Measurements from ENCODE around the gene NFIB.

GRCh38 chr9:14273696-14274121 lies 40.2 kb downstream of the NFIB start:
- TF ChIP-seq CTCF (IDR thresholded peaks at IDR 0.05), result no peak
- TF ChIP-seq USF2 (IDR thresholded peaks at IDR 0.05; ENCODE audit: borderline replicate concordance, low read depth, low read length), result no peak
- no peak for TF ChIP-seq PBX3 (IDR thresholded peaks at IDR 0.05)

Data from SK-N-SH (cell line).